RWPE1 (cell line): ENCODE results near the gene AGAP1.

Experiments used
- CTCF ChIA-PET: fragments of 350-600 bp; sonication (Branson Sonifier 250); formaldehyde crosslinking; extraction: SDS; loops from one replicate; lab custom pipeline; 2021; lab: Yijun Ruan, JAX
- POLR2A ChIA-PET: fragments of 400-600 bp; formaldehyde crosslinking; extraction: SDS; loops from one replicate; lab custom pipeline; 2020; ENCODE audit warnings: antibody characterized with exemption; ENCODE audit not compliant: low non-redundant PET; lab: Yijun Ruan, JAX
- DNase-seq: peaks from one replicate; pipeline ENCODE4 v3.0.0; 2012; ENCODE audit warnings: low spot score
- H3K27ac ChIP-seq: fragments of 450-650 bp; 2 replicates; pipeline ENCODE4 v1.5.1; 2017
- TF ChIP-seq, protein P1 (sequence below): fragments of 450-650 bp; conservative IDR thresholded peaks from 2 replicates; pipeline ENCODE4 v1.5.1; 2017; ENCODE audit warnings: low read depth, mild to moderate bottlenecking

Gene AGAP1

DNA sequence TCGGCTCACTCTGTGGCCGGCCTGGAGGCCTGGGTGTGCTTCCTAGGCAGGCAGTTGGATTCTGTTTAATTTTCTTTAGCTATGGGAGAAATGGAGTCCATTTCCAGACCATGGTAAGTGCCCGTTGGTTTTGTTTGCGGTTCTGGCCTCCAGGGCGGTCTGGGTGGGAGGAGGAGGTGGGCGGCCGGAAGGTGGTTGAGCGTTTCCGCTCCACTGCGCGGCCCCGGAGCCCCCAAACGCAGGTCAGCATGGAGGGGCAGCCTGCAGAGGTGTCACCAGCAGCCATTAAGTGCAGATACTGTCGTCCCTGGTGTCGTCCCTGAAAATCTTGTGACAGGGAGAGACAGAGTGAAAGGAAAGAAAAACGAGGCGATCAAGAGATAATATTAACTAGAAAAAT lies 370.5 kb downstream of the AGAP1 start:
- ChIA-PET POLR2A (no interaction called here), CTCF (no interaction called here)
- no peak overlapping the region for H3K27ac ChIP-seq
- DNase-seq = no peak
- TF ChIP-seq, protein P1, sequence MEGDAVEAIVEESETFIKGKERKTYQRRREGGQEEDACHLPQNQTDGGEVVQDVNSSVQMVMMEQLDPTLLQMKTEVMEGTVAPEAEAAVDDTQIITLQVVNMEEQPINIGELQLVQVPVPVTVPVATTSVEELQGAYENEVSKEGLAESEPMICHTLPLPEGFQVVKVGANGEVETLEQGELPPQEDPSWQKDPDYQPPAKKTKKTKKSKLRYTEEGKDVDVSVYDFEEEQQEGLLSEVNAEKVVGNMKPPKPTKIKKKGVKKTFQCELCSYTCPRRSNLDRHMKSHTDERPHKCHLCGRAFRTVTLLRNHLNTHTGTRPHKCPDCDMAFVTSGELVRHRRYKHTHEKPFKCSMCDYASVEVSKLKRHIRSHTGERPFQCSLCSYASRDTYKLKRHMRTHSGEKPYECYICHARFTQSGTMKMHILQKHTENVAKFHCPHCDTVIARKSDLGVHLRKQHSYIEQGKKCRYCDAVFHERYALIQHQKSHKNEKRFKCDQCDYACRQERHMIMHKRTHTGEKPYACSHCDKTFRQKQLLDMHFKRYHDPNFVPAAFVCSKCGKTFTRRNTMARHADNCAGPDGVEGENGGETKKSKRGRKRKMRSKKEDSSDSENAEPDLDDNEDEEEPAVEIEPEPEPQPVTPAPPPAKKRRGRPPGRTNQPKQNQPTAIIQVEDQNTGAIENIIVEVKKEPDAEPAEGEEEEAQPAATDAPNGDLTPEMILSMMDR = no peak

- no peak for DNase-seq
- TF ChIP-seq, protein P1 = no peak
- ChIA-PET CTCF (interaction anchor here (0.6 kb wide), 1 partner anchor 564 kb away, joined by 3 read pairs; no protein-coding TSS in a partner anchor), POLR2A (no interaction called here)
- no peak overlapping the region for H3K27ac ChIP-seq
Observed at GRCh38 chr2:235864733-235865515, 371.1 kb downstream of the AGAP1 start.

DNA sequence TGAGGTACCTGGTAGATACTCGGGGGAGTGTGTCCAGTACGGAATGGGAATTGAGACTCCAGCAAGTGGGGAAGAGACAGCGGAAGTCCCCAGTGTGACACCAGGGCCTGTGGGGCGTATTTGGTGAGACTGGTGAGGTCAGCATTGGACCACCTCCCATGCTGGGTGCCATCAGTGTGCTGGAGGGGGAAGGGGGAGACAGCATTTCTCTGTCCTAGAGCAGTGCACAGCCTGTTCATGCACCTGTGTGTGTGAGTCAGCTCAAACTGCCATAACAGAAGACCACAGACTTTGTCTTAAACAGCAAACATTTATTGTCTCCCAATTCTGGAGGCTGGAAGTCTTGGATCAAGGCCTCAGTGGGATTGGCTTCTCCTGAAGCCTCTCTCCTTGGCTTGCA lies 372.5 kb downstream of the AGAP1 start:
- ChIA-PET POLR2A (no interaction called here), CTCF (no interaction called here)
- H3K27ac ChIP-seq = no peak overlapping the region

DNA sequence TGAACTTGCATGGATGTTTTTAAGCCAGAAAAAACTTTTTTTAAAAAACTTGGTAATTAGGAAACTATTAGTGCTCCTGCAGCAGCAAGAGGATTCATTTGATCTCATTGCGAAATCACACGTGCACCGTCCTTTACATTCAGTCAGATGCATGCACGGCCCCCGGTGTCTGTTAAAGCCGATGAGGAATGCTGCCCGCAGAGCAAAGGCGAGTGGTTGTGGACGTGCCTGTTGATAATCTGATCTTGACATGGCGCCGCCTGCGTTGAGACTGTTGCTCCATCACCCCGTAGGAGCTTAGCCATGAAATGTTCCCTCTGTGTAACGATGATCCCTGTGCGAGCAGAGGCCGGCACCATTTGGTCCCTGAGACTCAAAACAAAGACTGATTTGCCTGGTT lies 374.4 kb downstream of the AGAP1 start:
- TF ChIP-seq, protein P1 = no peak
- DNase-seq = no peak
- H3K27ac ChIP-seq = no peak overlapping the region
- CTCF ChIA-PET = no interaction called here
- POLR2A ChIA-PET = no interaction called here

More for the DNA sequence above, 372.5 kb downstream of the AGAP1 start:
- TF ChIP-seq, protein P1 = no peak
- DNase-seq = no peak

DNA sequence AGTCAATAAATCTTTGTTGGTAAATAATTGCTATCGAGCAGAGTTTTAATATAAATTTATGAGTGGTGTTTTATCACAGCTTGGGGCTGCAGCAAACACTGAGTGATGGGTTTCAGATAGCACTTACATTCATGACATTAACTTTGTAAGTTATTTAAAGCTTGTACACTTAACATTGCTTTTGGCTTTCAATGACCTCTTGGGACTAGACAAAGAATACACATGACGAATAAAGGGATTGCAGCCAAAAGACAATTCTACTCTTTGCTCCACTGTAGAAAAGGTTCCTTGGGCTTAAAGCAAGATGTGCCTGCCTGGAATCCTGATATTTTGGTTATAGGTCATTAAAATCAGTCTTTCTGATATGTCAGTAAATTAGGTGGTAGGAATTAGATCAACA lies 374.8 kb downstream of the AGAP1 start:
- TF ChIP-seq, protein P1 = no peak
- no peak for DNase-seq
- ChIA-PET CTCF (no interaction called here), POLR2A (no interaction called here)
- H3K27ac ChIP-seq = no peak overlapping the region

GRCh38 chr2:235870515-235870914 lies 376.7 kb downstream of the AGAP1 start:
- DNase-seq = no peak
- POLR2A ChIA-PET = no interaction called here
- no peak overlapping the region for H3K27ac ChIP-seq
- TF ChIP-seq, protein P1 = no peak
- CTCF ChIA-PET = no interaction called here
